GM18867 (cell line): ENCODE measurements around the gene SEMA4D.
A peak's percentile ranks its signal among the peaks of the same experiment; 100 is the strongest.
"Not testable (repeated sequence)": the region's sequence is repeated elsewhere in the genome, so short reads cannot be mapped to it uniquely, and the experiment has no call there.

ENCODE experiments used
- ATAC-seq: cut with Tn5 transposase; IDR thresholded peaks from one replicate; pipeline ENCODE4 v1.9.1; 2021; ENCODE audit warnings: mild to moderate bottlenecking, moderate library complexity; ENCODE audit not compliant: unreplicated experiment

Gene SEMA4D

GRCh38 chr9:89483592-89484474, 14.1 kb downstream of the SEMA4D start:
- ATAC-seq = peak; percentile 43

GRCh38 chr9:89482901-89483361, 15.0 kb downstream of the SEMA4D start:
- ATAC-seq = no peak

- no peak for ATAC-seq
These were observed 15.7 kb downstream of the SEMA4D start for GRCh38 chr9:89482056-89482851.

GRCh38 chr9:89481538-89481915, 16.4 kb downstream of the SEMA4D start:
- ATAC-seq = no peak

- no peak for ATAC-seq
These were observed 16.9 kb downstream of the SEMA4D start for GRCh38 chr9:89480825-89481537.

GRCh38 chr9:89480372-89480771, 17.5 kb downstream of the SEMA4D start:
- not testable (repeated sequence) for ATAC-seq

GRCh38 chr9:89479669-89480011, 18.3 kb downstream of the SEMA4D start:
- ATAC-seq = not testable (repeated sequence)

- no peak for ATAC-seq
These were observed 18.9 kb downstream of the SEMA4D start for GRCh38 chr9:89478821-89479668.

GRCh38 chr9:89477811-89478630, 19.9 kb downstream of the SEMA4D start:
- ATAC-seq = no peak

- ATAC-seq = no peak
These were observed 20.5 kb downstream of the SEMA4D start for GRCh38 chr9:89477384-89477783.

GRCh38 chr9:89476546-89476945, 21.4 kb downstream of the SEMA4D start:
- ATAC-seq = no peak

- ATAC-seq = no peak
These were observed 21.9 kb downstream of the SEMA4D start for GRCh38 chr9:89475891-89476440.

- ATAC-seq = no peak
These were observed 23.0 kb downstream of the SEMA4D start for GRCh38 chr9:89474939-89475338.

- no peak for ATAC-seq
These were observed 24.0 kb downstream of the SEMA4D start for GRCh38 chr9:89473762-89474469.

- not testable (repeated sequence) for ATAC-seq
These were observed 26.1 kb downstream of the SEMA4D start for GRCh38 chr9:89471796-89472320.

- ATAC-seq = no peak
These were observed 26.5 kb downstream of the SEMA4D start for GRCh38 chr9:89471390-89471789.

GRCh38 chr9:89470224-89470839, 27.6 kb downstream of the SEMA4D start:
- ATAC-seq = no peak

- no peak for ATAC-seq
These were observed 28.9 kb downstream of the SEMA4D start for GRCh38 chr9:89469003-89469402.
